HepG2 (cell line): Measurements from ENCODE around the gene KDM4D. TPM values are rescaled to one million over a fixed set of nuclear protein-coding genes. Genes with fewer than 3 reads are reported as not detected.

Experiments
- ATAC-seq: fragments of 200-7000 bp; cut with Tn5 transposase; 3 replicates; pipeline ENCODE4 v1.9.1; 2020; ENCODE audit warnings: mild to moderate bottlenecking, moderate library complexity
- BruUV-seq: library from RNA; stranded (reverse); fragments of 400-500 nt; replicated peaks from 2 replicates; lab custom pipeline; 2021; lab: Mats Ljungman, UMichigan
- CTCF ChIA-PET: fragments of 300-600 bp; formaldehyde crosslinking; extraction: SDS; loops from one replicate; lab custom pipeline; 2021; ENCODE audit warnings: low total read pairs, inconsistent platforms, low intra/inter-chr PET ratio; lab: Yijun Ruan, JAX
- POLR2A ChIA-PET: fragments of 350-600 bp; sonication (Branson Sonifier 250); formaldehyde crosslinking; loops from one replicate; lab custom pipeline; 2020; ENCODE audit warnings: antibody characterized with exemption, inconsistent platforms; lab: Yijun Ruan, JAX
- DNase-seq: peaks from one replicate; pipeline ENCODE4 v3.0.0-alpha.2; 2015; ENCODE audit warnings: low spot score
- FAIRE-seq: peaks from 3 replicates; lab custom pipeline; 2011; peaks lifted over from hg19 to GRCh38; lab: Jason Lieb, UNC
- H2AFZ ChIP-seq: one replicate; pipeline ENCODE4 v1.6.1; 2011; ENCODE audit warnings: low read length, inconsistent platforms
- H3K27ac ChIP-seq: fragments of 300-600 bp; 3 replicates; pipeline ENCODE4 v1.8.0; 2011; ENCODE audit warnings: mixed run types, mild to moderate bottlenecking, mixed read lengths, low read length, inconsistent platforms; ENCODE audit not compliant: insufficient read depth; ENCODE audit errors: extremely low read length
- H3K27me3 ChIP-seq, 2 experiments: fragments of 200-600 bp in 1 of 2; 2 replicates in 1 of 2; 3 replicates in 1 of 2; pipeline versions ENCODE4 v1.6.0 to v1.8.0; 2011; ENCODE audit warnings: low read length in 2 of 2, mild to moderate bottlenecking in 2 of 2, moderate library complexity in 2 of 2, inconsistent platforms in 1 of 2; ENCODE audit not compliant: insufficient read depth in 2 of 2, control insufficient read depth in 1 of 2
- H3K36me3 ChIP-seq, 2 experiments: fragments of 200-600 bp in 1 of 2; replicated peaks in 1 of 2; 2 replicates in 1 of 2; 3 replicates in 1 of 2; pipeline versions ENCODE4 v1.5.1 to v1.8.0; 2011; ENCODE audit warnings: low read length in 2 of 2, inconsistent platforms in 1 of 2; ENCODE audit not compliant: insufficient read depth in 2 of 2, control insufficient read depth in 1 of 2
- H3K4me1 ChIP-seq: 2 replicates; pipeline ENCODE4 v1.5.1; 2012; ENCODE audit warnings: low read length, inconsistent platforms; ENCODE audit not compliant: insufficient read depth
- H3K4me2 ChIP-seq: 2 replicates; pipeline ENCODE4 v1.6.0; 2011; ENCODE audit warnings: low read depth, low read length, inconsistent platforms
- H3K4me3 ChIP-seq, 3 experiments: fragments of 200-600 bp in 1 of 3; sonication (generic), shearing (Covaris generic) in 1 of 3; replicated peaks in 1 of 3; 2 replicates each; pipeline ENCODE4 v1.5.1; 2011 to 2016; ENCODE audit warnings: low read length in 3 of 3, inconsistent platforms in 2 of 3, low read depth in 2 of 3, mild to moderate bottlenecking in 2 of 3, control low read depth in 1 of 3, mixed read lengths in 1 of 3; ENCODE audit not compliant: insufficient read depth in 1 of 3
- H3K79me2 ChIP-seq: one replicate; pipeline ENCODE4 v1.6.1; 2011; ENCODE audit warnings: low read length, inconsistent platforms; ENCODE audit not compliant: insufficient read depth
- H3K9ac ChIP-seq: 2 replicates; pipeline ENCODE4 v1.6.0; 2011; ENCODE audit warnings: mild to moderate bottlenecking, low read depth, low read length, inconsistent platforms; ENCODE audit not compliant: insufficient read depth
- H3K9me3 ChIP-seq: 2 replicates; pipeline ENCODE4 v1.5.1; 2012; ENCODE audit warnings: mild to moderate bottlenecking, low read length
- H4K20me1 ChIP-seq: 2 replicates; pipeline ENCODE4 v1.6.0; 2011; ENCODE audit warnings: inconsistent platforms, mild to moderate bottlenecking, low read length, moderate library complexity; ENCODE audit not compliant: insufficient read depth
- RBFOX2 ChIP-seq: fragments of 200-400 bp; formaldehyde crosslinking; IDR thresholded peaks from 2 replicates; pipeline ENCODE4 v1.6.1; 2017; ENCODE audit warnings: low read depth, mild to moderate bottlenecking, low read length
- SNRNP70 ChIP-seq: fragments of 200-400 bp; formaldehyde crosslinking; IDR thresholded peaks from 2 replicates; pipeline ENCODE4 v1.6.1; 2017; ENCODE audit warnings: mild to moderate bottlenecking, low read depth, low read length, moderate library complexity
- ZNF12 ChIP-seq: sonication (generic); formaldehyde crosslinking; IDR thresholded peaks from 2 replicates; pipeline ENCODE4 v1.5.0; 2020; ENCODE audit warnings: missing genetic modification reagents
- ZNF329 ChIP-seq: sonication (generic); formaldehyde crosslinking; IDR thresholded peaks from 2 replicates; pipeline ENCODE4 v1.9.0; 2021; ENCODE audit warnings: low read depth, mild to moderate bottlenecking, missing genetic modification reagents
- ZNF34 ChIP-seq: sonication (generic); formaldehyde crosslinking; IDR thresholded peaks from 2 replicates; pipeline ENCODE4 v1.4.0; 2020; ENCODE audit warnings: mild to moderate bottlenecking, missing genetic modification reagents, borderline replicate concordance
- ZNF75D ChIP-seq: sonication (generic); formaldehyde crosslinking; IDR thresholded peaks from 2 replicates; pipeline ENCODE4 v1.8.1; 2023; ENCODE audit warnings: missing genetic modification reagents, mild to moderate bottlenecking, borderline replicate concordance
- WGBS: methylation state at CpG from one replicate; pipeline ENCODE4 v1.1.6; 2017; ENCODE audit warnings: low lambda C conversion rate; 5-methylcytosine and 5-hydroxymethylcytosine counted together
- in situ Hi-C: cut with HindIII; loops from 2 replicates; pipeline ENCODE4 v1.10.0; 2017; ENCODE audit warnings: low pct_unique_long_range_greater_than_20kb; ENCODE audit not compliant: extremely low pct_ligation_motif_present
- intact Hi-C: fragments of 100-400 bp; cut with micrococcal nuclease; formaldehyde crosslinking; loops from one replicate; pipeline ENCODE4 v1.10.0; 2022; ENCODE audit not compliant: unreplicated experiment
- polyA plus RNA-seq, 8 experiments: library from polyadenylated mRNA; depleted of rRNA in 3 of 8; stranded (reverse) in 7 of 8; unstranded in 1 of 8; fragments of >200 nt; fragmentation: Illumina TruSeq in 4 of 8; extraction: Trizol in 4 of 8; gene quantifications; 2 replicates each; pipeline versions ENCODE4 v1.2.1 to v1.2.3, GENCODE V29; 2011 to 2016; ENCODE audit warnings: low read depth in 4 of 8, missing spikeins in 1 of 8, mixed read lengths in 1 of 8; ENCODE audit not compliant: insufficient read depth in 1 of 8
- total RNA-seq, 5 experiments: library from RNA; depleted of rRNA; stranded (reverse); fragments of >200 nt; fragmentation: Illumina TruSeq; extraction: Trizol; gene quantifications; 2 replicates each; pipeline ENCODE4 v1.2.3, GENCODE V29; 2016; ENCODE audit warnings: low read depth in 1 of 5
- TF ChIP-seq, protein P1 (sequence below): sonication (generic); formaldehyde crosslinking; IDR thresholded peaks from 2 replicates; pipeline ENCODE4 v1.5.0; 2020; ENCODE audit warnings: mild to moderate bottlenecking, missing genetic modification reagents, borderline replicate concordance

KDM4D gene
- total and polyA plus RNA-seq, 2 of the 13 experiments (the other 11 are each of a cell fraction or from before 2014, with no cell fraction given), result 0.96 to 1.3 TPM

DNA sequence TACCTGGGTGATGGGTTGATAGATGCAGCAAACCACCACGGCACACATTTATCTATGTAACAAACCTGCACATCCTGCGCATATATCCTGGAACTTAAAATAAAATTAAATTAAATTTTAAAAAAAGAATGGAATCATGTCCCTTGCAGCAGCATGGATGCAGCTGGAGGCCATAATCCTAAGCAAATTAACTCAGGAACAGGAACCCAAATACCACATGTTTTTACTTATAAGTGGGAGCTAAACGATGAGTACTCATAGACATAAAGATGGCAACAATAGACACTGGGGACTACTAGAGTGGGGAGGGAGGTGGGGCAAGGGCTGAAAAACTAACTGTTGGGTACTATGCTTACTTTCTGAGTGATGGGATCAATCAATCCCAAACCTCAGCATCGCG is 41.0 kb upstream of the KDM4D start:
- FAIRE-seq, result no peak
- H3K27ac ChIP-seq, result no peak overlapping the region
- no peak overlapping the region for H3K4me3 ChIP-seq
- no peaks in the 10 kb centered on the region for H3K4me1 ChIP-seq
- 66% methylated on average over 5 of the region's 5 CpGs for WGBS
- no peak for DNase-seq
- H3K9me3 ChIP-seq, result no peaks in the 10 kb centered on the region
- ATAC-seq, result no peak
- in situ Hi-C loops, result no loop called here
- H3K9ac ChIP-seq, result no peak overlapping the region
- TF ChIP-seq SNRNP70 (no peak), ZNF75D (CRISPR knock-in tag) (no peak), ZNF34 (CRISPR knock-in tag) (no peak), RBFOX2 (no peak), ZNF329 (CRISPR knock-in tag) (no peak), ZNF12 (CRISPR knock-in tag) (no peak)
- TF ChIP-seq, protein P1, sequence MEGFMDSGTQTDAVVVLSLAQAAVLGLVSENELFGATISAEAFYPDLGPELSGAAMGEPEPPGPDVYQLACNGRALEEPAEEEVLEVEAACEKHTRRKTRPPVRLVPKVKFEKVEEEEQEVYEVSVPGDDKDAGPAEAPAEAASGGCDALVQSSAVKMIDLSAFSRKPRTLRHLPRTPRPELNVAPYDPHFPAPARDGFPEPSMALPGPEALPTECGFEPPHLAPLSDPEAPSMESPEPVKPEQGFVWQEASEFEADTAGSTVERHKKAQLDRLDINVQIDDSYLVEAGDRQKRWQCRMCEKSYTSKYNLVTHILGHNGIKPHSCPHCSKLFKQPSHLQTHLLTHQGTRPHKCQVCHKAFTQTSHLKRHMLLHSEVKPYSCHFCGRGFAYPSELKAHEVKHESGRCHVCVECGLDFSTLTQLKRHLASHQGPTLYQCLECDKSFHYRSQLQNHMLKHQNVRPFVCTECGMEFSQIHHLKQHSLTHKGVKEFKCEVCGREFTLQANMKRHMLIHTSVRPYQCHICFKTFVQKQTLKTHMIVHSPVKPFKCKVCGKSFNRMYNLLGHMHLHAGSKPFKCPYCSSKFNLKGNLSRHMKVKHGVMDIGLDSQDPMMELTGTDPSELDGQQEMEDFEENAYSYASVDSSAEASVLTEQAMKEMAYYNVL (CRISPR knock-in tag), result no peak
- no peaks in the 10 kb centered on the region for H3K36me3 ChIP-seq
- ChIA-PET POLR2A (no interaction called here), CTCF (no interaction called here)
- BruUV-seq, result no TSS peak
- intact Hi-C loops, result no loop called here
- no peaks in the 10 kb centered on the region for H3K79me2 ChIP-seq
- H2AFZ ChIP-seq, result no peak overlapping the region
- no peaks in the 10 kb centered on the region for H4K20me1 ChIP-seq
- H3K4me2 ChIP-seq, result no peak overlapping the region
- 0 out of 5 replicates have a peak, but pooled peaks cover 0 to 3% of the 10 kb centered on the region in 2 experiments for H3K27me3 ChIP-seq
